NCI-H2107 treated with DMSO at 0.1 percent for 48 hours (cell line): Measurements from ENCODE around the gene SIGLEC11.
A peak's percentile ranks its signal among the peaks of the same experiment; 100 is the strongest.
"Not testable (repeated sequence)": the region's sequence is repeated elsewhere in the genome, so short reads cannot be mapped to it uniquely, and the experiment has no call there.

ENCODE experiments used
- DNase-seq: peaks from one replicate; lab custom pipeline; 2025; ENCODE audit not compliant: unreplicated experiment; lab: John Stamatoyannopoulos, UW

Gene SIGLEC11

GRCh38 chr19:49960980-49961379 is at the start of gene SIGLEC11:
Gene SIGLEC11 (minus strand): TSS chr19:49961172. CDS start chr19:49961081, 91 bp downstream.
- DNase-seq, result not testable (repeated sequence)

GRCh38 chr19:50008532-50008931 is 47.6 kb upstream of the SIGLEC11 start:
- no peak for DNase-seq

GRCh38 chr19:50007947-50008346 is 47.0 kb upstream of the SIGLEC11 start:
- DNase-seq, result no peak

GRCh38 chr19:50007170-50007569 is 46.2 kb upstream of the SIGLEC11 start:
- DNase-seq, result no peak

GRCh38 chr19:50005428-50005827 is 44.5 kb upstream of the SIGLEC11 start:
- no peak for DNase-seq

- no peak for DNase-seq
Observed at GRCh38 chr19:50003810-50004419, 42.9 kb upstream of the SIGLEC11 start.

- no peak for DNase-seq
Observed at GRCh38 chr19:50003254-50003788, 42.3 kb upstream of the SIGLEC11 start.

GRCh38 chr19:50002386-50002960 is 41.5 kb upstream of the SIGLEC11 start:
- no peak for DNase-seq

GRCh38 chr19:50001775-50002174 is 40.8 kb upstream of the SIGLEC11 start:
- DNase-seq, result no peak

GRCh38 chr19:50000841-50001557 is 40.0 kb upstream of the SIGLEC11 start:
- DNase-seq, result no peak

GRCh38 chr19:50000038-50000840 is 39.3 kb upstream of the SIGLEC11 start:
- no peak for DNase-seq

GRCh38 chr19:49999371-50000010 is 38.5 kb upstream of the SIGLEC11 start:
- no peak for DNase-seq

- DNase-seq, result no peak
Observed at GRCh38 chr19:49997709-49998108, 36.7 kb upstream of the SIGLEC11 start.

- DNase-seq, result no peak
Observed at GRCh38 chr19:49988433-49988832, 27.5 kb upstream of the SIGLEC11 start.

- no peak for DNase-seq
Observed at GRCh38 chr19:49988007-49988406, 27.0 kb upstream of the SIGLEC11 start.

GRCh38 chr19:49987159-49987698 is 26.3 kb upstream of the SIGLEC11 start:
- DNase-seq, result no peak

- DNase-seq, result no peak
Observed at GRCh38 chr19:49986354-49986753, 25.4 kb upstream of the SIGLEC11 start.

- no peak for DNase-seq
Observed at GRCh38 chr19:49985871-49986270, 24.9 kb upstream of the SIGLEC11 start.

- no peak for DNase-seq
Observed at GRCh38 chr19:49984491-49984890, 23.5 kb upstream of the SIGLEC11 start.

- DNase-seq, result peak; percentile 69
Observed at GRCh38 chr19:49983645-49984229, 22.8 kb upstream of the SIGLEC11 start.
